ENCODE data around the gene UTS2R.
A peak's percentile ranks its signal among the peaks of the same experiment; 100 is the strongest.
"Not testable (repeated sequence)": the region's sequence is repeated elsewhere in the genome, so short reads cannot be mapped to it uniquely, and the experiment has no call there.

The UTS2R gene

GRCh38 chr17:82406131-82406671 is 34.6 kb downstream of the UTS2R start:
- no peak for DNase-seq (ENCODE audit: low read depth in 1 of 2, low spot score in 1 of 2)

- DNase-seq (ENCODE audit: low read depth in 1 of 2, low spot score in 1 of 2): no peak
Measured at GRCh38 chr17:82407255-82407654, 35.7 kb downstream of the UTS2R start.

GRCh38 chr17:82408288-82408937 is 36.8 kb downstream of the UTS2R start:
- DNase-seq (ENCODE audit: low read depth in 1 of 2, low spot score in 1 of 2): no peak

- DNase-seq (ENCODE audit: low read depth in 1 of 2, low spot score in 1 of 2): no peak
Measured at GRCh38 chr17:82408938-82409318, 37.4 kb downstream of the UTS2R start.

GRCh38 chr17:82410014-82410716 is 38.6 kb downstream of the UTS2R start:
- DNase-seq (ENCODE audit: low read depth in 1 of 2, low spot score in 1 of 2): no peak

GRCh38 chr17:82411396-82412053 is 40.0 kb downstream of the UTS2R start:
- DNase-seq (ENCODE audit: low read depth in 1 of 2, low spot score in 1 of 2): no peak

GRCh38 chr17:82412081-82412480 is 40.5 kb downstream of the UTS2R start:
- DNase-seq (ENCODE audit: low read depth in 1 of 2, low spot score in 1 of 2): not testable (repeated sequence)

- no peak for DNase-seq (ENCODE audit: low read depth in 1 of 2, low spot score in 1 of 2)
Measured at GRCh38 chr17:82412535-82413520, 41.3 kb downstream of the UTS2R start.

GRCh38 chr17:82414548-82415281 is 43.1 kb downstream of the UTS2R start:
- peak; percentile 46 to 51 for DNase-seq (ENCODE audit: low read depth in 1 of 2, low spot score in 1 of 2)

- DNase-seq (ENCODE audit: low read depth in 1 of 2, low spot score in 1 of 2): no peak
Measured at GRCh38 chr17:82415336-82415735, 43.8 kb downstream of the UTS2R start.

GRCh38 chr17:82415786-82416185 is 44.2 kb downstream of the UTS2R start:
- DNase-seq (ENCODE audit: low read depth in 1 of 2, low spot score in 1 of 2): no peak

- no peak for DNase-seq (ENCODE audit: low read depth in 1 of 2, low spot score in 1 of 2)
Measured at GRCh38 chr17:82416264-82416663, 44.7 kb downstream of the UTS2R start.

GRCh38 chr17:82416771-82417170 is 45.2 kb downstream of the UTS2R start:
- no peak for DNase-seq (ENCODE audit: low read depth in 1 of 2, low spot score in 1 of 2)

- peak; percentile 68 to 79 for DNase-seq (ENCODE audit: low read depth in 1 of 2, low spot score in 1 of 2)
Measured at GRCh38 chr17:82418001-82418986, 46.7 kb downstream of the UTS2R start, which contains the start of the genes HEXD and OGFOD3. Gene HEXD, plus strand, starts transcription at chr17:82418347. Its CDS starts 1,453 bp downstream, at chr17:82419800. Gene OGFOD3, minus strand, starts transcription at chr17:82418586. Its CDS starts 101 bp downstream, at chr17:82418485.

- no peak for DNase-seq (ENCODE audit: low read depth in 1 of 2, low spot score in 1 of 2)
Measured at GRCh38 chr17:82419540-82419939, 48.0 kb downstream of the UTS2R start.

GRCh38 chr17:82424001-82424862 is 52.7 kb downstream of the UTS2R start:
- DNase-seq (ENCODE audit: low read depth in 1 of 2, low spot score in 1 of 2): peak in 1 of 2 donors; percentile 31

GRCh38 chr17:82424863-82425159 is 53.2 kb downstream of the UTS2R start:
- no peak for DNase-seq (ENCODE audit: low read depth in 1 of 2, low spot score in 1 of 2)

All from activated T-helper 1 cell treated with anti-CD3 and anti-CD28 coated beads, Interleukin-2, amount 50 U/mL, for 16 hours (primary cell).